Measurements from ENCODE around the gene CAMK4. TPM values are rescaled to one million over a fixed set of nuclear protein-coding genes. Genes with fewer than 3 reads are reported as not detected.

CAMK4 gene
- total and polyA plus RNA-seq, 4 donors, result 0.27 to 1.4 (median 1.2) TPM

DNA sequence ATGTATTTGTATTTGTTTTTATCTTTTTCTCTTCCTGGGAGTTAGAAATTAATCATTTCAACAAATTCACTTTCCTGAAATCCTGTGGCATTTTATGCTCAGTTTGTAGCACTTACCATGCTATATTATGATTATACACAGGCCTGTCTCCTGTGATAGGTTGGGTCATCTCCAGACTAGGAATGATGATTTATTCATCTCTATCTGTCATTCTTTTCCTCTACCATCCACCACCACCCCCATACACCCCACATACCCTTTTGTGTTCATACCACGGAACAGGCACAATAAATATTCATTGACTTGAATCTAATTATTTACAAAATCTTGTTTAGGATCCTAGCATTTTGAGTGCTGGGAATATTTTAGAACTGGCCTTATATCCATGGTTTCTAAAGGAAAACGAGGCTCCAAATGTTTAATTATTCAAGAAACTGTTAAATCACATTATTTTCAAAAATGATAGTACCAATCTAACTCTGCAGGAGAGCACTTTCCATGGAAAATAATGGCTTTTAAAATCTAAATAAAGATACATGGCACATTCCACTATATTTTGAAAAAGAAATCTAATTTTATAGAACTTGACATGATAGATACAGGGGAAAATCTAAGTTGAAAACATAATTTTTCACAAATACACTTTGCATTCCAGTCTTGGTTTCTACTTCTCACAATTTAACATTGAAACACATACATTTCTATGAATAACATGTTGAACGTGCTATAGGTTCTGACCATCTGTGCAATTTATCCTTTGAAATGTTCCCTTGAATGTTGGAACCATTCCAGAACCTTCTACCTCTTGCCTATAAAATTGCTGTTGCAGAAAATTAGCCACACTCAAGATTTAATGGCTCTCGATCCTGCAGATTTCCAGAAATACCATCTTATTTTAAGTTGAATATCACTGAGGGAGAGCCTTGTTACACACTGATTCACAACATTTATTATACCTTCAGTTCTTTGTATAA, 198.8 kb downstream of the CAMK4 start:
- DNase-seq (ENCODE audit: low spot score), result no peak
- H3K27me3 ChIP-seq (ENCODE audit: control insufficient read depth in 4 of 4, insufficient read depth in 4 of 4, low read length in 3 of 4), result no peaks in the 10 kb centered on the region

DNA sequence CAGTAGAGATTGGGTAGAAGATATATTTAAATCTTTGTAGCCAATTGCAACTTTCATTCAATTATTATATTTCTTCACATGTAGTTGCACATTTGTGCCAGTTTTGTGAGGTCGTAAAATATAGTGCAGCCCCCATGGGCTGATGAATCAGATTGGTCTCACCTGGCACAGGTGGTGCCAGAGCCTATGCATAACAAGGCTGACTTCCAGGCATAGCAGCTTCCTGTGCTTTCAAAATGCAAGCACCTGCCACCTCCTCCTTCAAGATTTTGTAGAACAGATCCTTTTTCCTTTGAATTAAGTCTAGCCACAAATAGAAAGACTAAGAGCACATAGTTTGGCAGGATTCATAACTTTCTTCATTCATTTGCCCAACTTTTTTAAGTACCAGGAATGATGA, 201.0 kb downstream of the CAMK4 start:
- H3K27me3 ChIP-seq (ENCODE audit: control insufficient read depth in 4 of 4, insufficient read depth in 4 of 4, low read length in 3 of 4), result no peaks in the 10 kb centered on the region
- no peak overlapping the region for H3K4me3 ChIP-seq (ENCODE audit: low read depth in 1 of 3, low read length in 3 of 3)
- no peaks in the 10 kb centered on the region for H3K9me3 ChIP-seq (ENCODE audit: control insufficient read depth in 4 of 4, low read length in 3 of 4)
- no peak for TF ChIP-seq NR2F2 (IDR thresholded peaks at IDR 0.05)
- TF ChIP-seq, protein P1, sequence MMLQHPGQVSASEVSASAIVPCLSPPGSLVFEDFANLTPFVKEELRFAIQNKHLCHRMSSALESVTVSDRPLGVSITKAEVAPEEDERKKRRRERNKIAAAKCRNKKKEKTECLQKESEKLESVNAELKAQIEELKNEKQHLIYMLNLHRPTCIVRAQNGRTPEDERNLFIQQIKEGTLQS (IDR thresholded peaks at IDR 0.05), result no peak
- TF ChIP-seq RAD21 (IDR thresholded peaks at IDR 0.05), result no peak
- TF ChIP-seq SP1 (IDR thresholded peaks at IDR 0.05), result no peak
- TF ChIP-seq, protein P2, sequence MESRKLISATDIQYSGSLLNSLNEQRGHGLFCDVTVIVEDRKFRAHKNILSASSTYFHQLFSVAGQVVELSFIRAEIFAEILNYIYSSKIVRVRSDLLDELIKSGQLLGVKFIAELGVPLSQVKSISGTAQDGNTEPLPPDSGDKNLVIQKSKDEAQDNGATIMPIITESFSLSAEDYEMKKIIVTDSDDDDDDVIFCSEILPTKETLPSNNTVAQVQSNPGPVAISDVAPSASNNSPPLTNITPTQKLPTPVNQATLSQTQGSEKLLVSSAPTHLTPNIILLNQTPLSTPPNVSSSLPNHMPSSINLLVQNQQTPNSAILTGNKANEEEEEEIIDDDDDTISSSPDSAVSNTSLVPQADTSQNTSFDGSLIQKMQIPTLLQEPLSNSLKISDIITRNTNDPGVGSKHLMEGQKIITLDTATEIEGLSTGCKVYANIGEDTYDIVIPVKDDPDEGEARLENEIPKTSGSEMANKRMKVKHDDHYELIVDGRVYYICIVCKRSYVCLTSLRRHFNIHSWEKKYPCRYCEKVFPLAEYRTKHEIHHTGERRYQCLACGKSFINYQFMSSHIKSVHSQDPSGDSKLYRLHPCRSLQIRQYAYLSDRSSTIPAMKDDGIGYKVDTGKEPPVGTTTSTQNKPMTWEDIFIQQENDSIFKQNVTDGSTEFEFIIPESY (IDR thresholded peaks at IDR 0.05), result no peak
- no peak for TF ChIP-seq YY1 (IDR thresholded peaks at IDR 0.05)
- TF ChIP-seq HNF4G (IDR thresholded peaks at IDR 0.05), result no peak
- no peak for TF ChIP-seq GABPA (IDR thresholded peaks at IDR 0.05 in 1 of 2, conservative IDR thresholded peaks at IDR 0.05 in 1 of 2)
- TF ChIP-seq HNF4A (conservative IDR thresholded peaks at IDR 0.05), result no peak
- TF ChIP-seq, protein P3, sequence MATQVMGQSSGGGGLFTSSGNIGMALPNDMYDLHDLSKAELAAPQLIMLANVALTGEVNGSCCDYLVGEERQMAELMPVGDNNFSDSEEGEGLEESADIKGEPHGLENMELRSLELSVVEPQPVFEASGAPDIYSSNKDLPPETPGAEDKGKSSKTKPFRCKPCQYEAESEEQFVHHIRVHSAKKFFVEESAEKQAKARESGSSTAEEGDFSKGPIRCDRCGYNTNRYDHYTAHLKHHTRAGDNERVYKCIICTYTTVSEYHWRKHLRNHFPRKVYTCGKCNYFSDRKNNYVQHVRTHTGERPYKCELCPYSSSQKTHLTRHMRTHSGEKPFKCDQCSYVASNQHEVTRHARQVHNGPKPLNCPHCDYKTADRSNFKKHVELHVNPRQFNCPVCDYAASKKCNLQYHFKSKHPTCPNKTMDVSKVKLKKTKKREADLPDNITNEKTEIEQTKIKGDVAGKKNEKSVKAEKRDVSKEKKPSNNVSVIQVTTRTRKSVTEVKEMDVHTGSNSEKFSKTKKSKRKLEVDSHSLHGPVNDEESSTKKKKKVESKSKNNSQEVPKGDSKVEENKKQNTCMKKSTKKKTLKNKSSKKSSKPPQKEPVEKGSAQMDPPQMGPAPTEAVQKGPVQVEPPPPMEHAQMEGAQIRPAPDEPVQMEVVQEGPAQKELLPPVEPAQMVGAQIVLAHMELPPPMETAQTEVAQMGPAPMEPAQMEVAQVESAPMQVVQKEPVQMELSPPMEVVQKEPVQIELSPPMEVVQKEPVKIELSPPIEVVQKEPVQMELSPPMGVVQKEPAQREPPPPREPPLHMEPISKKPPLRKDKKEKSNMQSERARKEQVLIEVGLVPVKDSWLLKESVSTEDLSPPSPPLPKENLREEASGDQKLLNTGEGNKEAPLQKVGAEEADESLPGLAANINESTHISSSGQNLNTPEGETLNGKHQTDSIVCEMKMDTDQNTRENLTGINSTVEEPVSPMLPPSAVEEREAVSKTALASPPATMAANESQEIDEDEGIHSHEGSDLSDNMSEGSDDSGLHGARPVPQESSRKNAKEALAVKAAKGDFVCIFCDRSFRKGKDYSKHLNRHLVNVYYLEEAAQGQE (IDR thresholded peaks at IDR 0.05), result no peak
- TF ChIP-seq JUND (IDR thresholded peaks at IDR 0.05), result no peak
- no peak for TF ChIP-seq FOXA2 (IDR thresholded peaks at IDR 0.05)
- TF ChIP-seq FOXA1 (IDR thresholded peaks at IDR 0.05), result no peak
- no peak for TF ChIP-seq EGR1 (IDR thresholded peaks at IDR 0.05; ENCODE audit: low read depth in 2 of 2)
- no peak for TF ChIP-seq RXRA (IDR thresholded peaks at IDR 0.05)
- no peak for TF ChIP-seq TAF1 (conservative IDR thresholded peaks at IDR 0.05)
- TF ChIP-seq, protein P4, sequence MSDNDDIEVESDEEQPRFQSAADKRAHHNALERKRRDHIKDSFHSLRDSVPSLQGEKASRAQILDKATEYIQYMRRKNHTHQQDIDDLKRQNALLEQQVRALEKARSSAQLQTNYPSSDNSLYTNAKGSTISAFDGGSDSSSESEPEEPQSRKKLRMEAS (IDR thresholded peaks at IDR 0.05), result no peak
- no peaks in the 10 kb centered on the region for H3K4me1 ChIP-seq (ENCODE audit: control insufficient read depth in 4 of 4, insufficient read depth in 4 of 4, low read length in 3 of 4)
- no peak for DNase-seq (ENCODE audit: low spot score)
- 81% methylated on average over 1 of the region's 1 CpG for WGBS
- H3K27ac ChIP-seq (ENCODE audit: low read depth in 1 of 2, low read length in 2 of 2), result no peak overlapping the region
- no peak overlapping the region for H3K9ac ChIP-seq (ENCODE audit: low read depth in 1 of 2, low read length in 2 of 2)
- H3K36me3 ChIP-seq (ENCODE audit: control insufficient read depth in 4 of 4, insufficient read depth in 3 of 4, low read depth in 1 of 4, low read length in 3 of 4), result no peaks in the 10 kb centered on the region

More for the DNA sequence above, 198.8 kb downstream of the CAMK4 start:
- H3K27ac ChIP-seq (ENCODE audit: low read depth in 1 of 2, low read length in 2 of 2), result no peak overlapping the region
- no peak overlapping the region for H3K9ac ChIP-seq (ENCODE audit: low read depth in 1 of 2, low read length in 2 of 2)
- no peaks in the 10 kb centered on the region for H3K36me3 ChIP-seq (ENCODE audit: control insufficient read depth in 4 of 4, insufficient read depth in 3 of 4, low read depth in 1 of 4, low read length in 3 of 4)
- H3K4me1 ChIP-seq (ENCODE audit: control insufficient read depth in 4 of 4, insufficient read depth in 4 of 4, low read length in 3 of 4), result no peaks in the 10 kb centered on the region
- H3K4me3 ChIP-seq (ENCODE audit: low read depth in 1 of 3, low read length in 3 of 3), result no peak overlapping the region
- no peak for TF ChIP-seq EGR1 (IDR thresholded peaks at IDR 0.05; ENCODE audit: low read depth in 2 of 2)
- H3K9me3 ChIP-seq (ENCODE audit: control insufficient read depth in 4 of 4, low read length in 3 of 4), result no peaks in the 10 kb centered on the region
- WGBS, result 79% methylated on average over 4 of the region's 4 CpGs
